OCI-LY7 (cell line): ENCODE measurements around the gene TBC1D24. TPM values are rescaled to one million over a fixed set of nuclear protein-coding genes. Genes with fewer than 3 reads are reported as not detected.
"Not testable (repeated sequence)": the region's sequence is repeated elsewhere in the genome, so short reads cannot be mapped to it uniquely, and the experiment has no call there.

Experiments used
- BruUV-seq: library from RNA; stranded (reverse); fragments of 400-500 nt; replicated peaks from 2 replicates; lab custom pipeline; 2021; lab: Mats Ljungman, UMichigan
- CTCF ChIA-PET: fragments of 300-600 bp; sonication (Branson Sonifier 250); formaldehyde crosslinking; loops from one replicate; lab custom pipeline; 2022; ENCODE audit warnings: antibody characterized with exemption; ENCODE audit not compliant: unreplicated experiment; lab: Charles Lee
- POLR2A ChIA-PET: fragments of 300-600 bp; sonication (Branson Sonifier 250); formaldehyde crosslinking; loops from one replicate; lab custom pipeline; 2022; ENCODE audit warnings: antibody characterized with exemption; lab: Charles Lee
- DNase-seq: peaks from one replicate; pipeline ENCODE4 v3.0.0-alpha.2; 2015; ENCODE audit warnings: low spot score
- H2AFZ ChIP-seq: fragments of 200-600 bp; sonication (generic), shearing (Covaris generic); 2 replicates; pipeline ENCODE4 v1.6.1; 2014; ENCODE audit warnings: mild to moderate bottlenecking, antibody characterized with exemption, low read length, moderate library complexity
- H3K27ac ChIP-seq: fragments of 200-600 bp; sonication (generic); 2 replicates; pipeline ENCODE4 v1.5.1; 2014; ENCODE audit warnings: mixed run types, low read depth, mild to moderate bottlenecking, moderate library complexity, low read length, inconsistent platforms; ENCODE audit not compliant: poor library complexity, severe bottlenecking
- H3K36me3 ChIP-seq: fragments of 200-600 bp; sonication (generic); 2 replicates; pipeline ENCODE4 v1.6.1; 2014; ENCODE audit warnings: mild to moderate bottlenecking, antibody characterized with exemption, low read length, moderate library complexity, mixed read lengths; ENCODE audit not compliant: insufficient read depth
- H3K4me1 ChIP-seq: fragments of 200-600 bp; sonication (generic); 2 replicates; pipeline ENCODE4 v1.5.1; 2014; ENCODE audit warnings: mild to moderate bottlenecking, low read length; ENCODE audit not compliant: insufficient read depth, poor library complexity, severe bottlenecking
- H3K4me2 ChIP-seq: fragments of 200-600 bp; sonication (generic); 2 replicates; pipeline ENCODE4 v1.6.1; 2014; ENCODE audit warnings: mild to moderate bottlenecking, low read length
- H3K4me3 ChIP-seq: fragments of 200-600 bp; sonication (generic); 2 replicates; pipeline ENCODE4 v1.5.1; 2014; ENCODE audit warnings: mild to moderate bottlenecking, low read depth, low read length; ENCODE audit not compliant: poor library complexity, severe bottlenecking
- H3K79me2 ChIP-seq: fragments of 200-600 bp; sonication (generic); 2 replicates; pipeline ENCODE4 v1.6.1; 2016; ENCODE audit warnings: low read depth, mild to moderate bottlenecking, low read length, moderate library complexity, mixed read lengths; ENCODE audit not compliant: insufficient read depth
- H3K9me2 ChIP-seq: fragments of 200-600 bp; sonication (generic); 2 replicates; pipeline ENCODE4 v1.6.1; 2016; ENCODE audit warnings: mild to moderate bottlenecking, low read length, mixed read lengths; ENCODE audit not compliant: insufficient read depth
- H3K9me3 ChIP-seq: fragments of 200-600 bp; sonication (generic); 2 replicates; pipeline ENCODE4 v1.6.1; 2014; ENCODE audit warnings: mild to moderate bottlenecking, mixed run types, low read length, mixed read lengths
- H4K20me1 ChIP-seq: fragments of 200-600 bp; sonication (generic); 2 replicates; pipeline ENCODE4 v1.6.1; 2014; ENCODE audit warnings: mild to moderate bottlenecking, antibody characterized with exemption, low read length, moderate library complexity, mixed read lengths; ENCODE audit not compliant: insufficient read depth
- EZH2phosphoT487 ChIP-seq: fragments of 200-600 bp; sonication (generic); IDR thresholded peaks from 2 replicates; pipeline ENCODE4 v1.6.1; 2018; ENCODE audit warnings: low read depth, borderline replicate concordance, mild to moderate bottlenecking, mixed run types, antibody characterized with exemption, low read length, moderate library complexity, mixed read lengths
- intact Hi-C: fragments of 100-400 bp; cut with micrococcal nuclease; formaldehyde crosslinking; loops from one replicate; pipeline ENCODE4 v1.10.0; 2022; ENCODE audit not compliant: unreplicated experiment
- total RNA-seq, 2 experiments: library from RNA; depleted of rRNA in 1 of 2; stranded (reverse); fragments of >200 nt in 1 of 2; shearing (Covaris generic) in 1 of 2; gene quantifications; 2 replicates each; pipeline ENCODE4 v1.2.3, GENCODE V29; 2014 to 2022
- TF ChIP-seq, protein P1 (sequence below): fragments of 200-600 bp; sonication (generic); conservative IDR thresholded peaks from 2 replicates; pipeline ENCODE4 v1.5.1; 2014; ENCODE audit warnings: mild to moderate bottlenecking, antibody characterized with exemption, low read length, moderate library complexity, mixed read lengths

Gene TBC1D24
- total RNA-seq, 2 experiments from 2014 or later: 23.4 to 34.7 TPM

DNA sequence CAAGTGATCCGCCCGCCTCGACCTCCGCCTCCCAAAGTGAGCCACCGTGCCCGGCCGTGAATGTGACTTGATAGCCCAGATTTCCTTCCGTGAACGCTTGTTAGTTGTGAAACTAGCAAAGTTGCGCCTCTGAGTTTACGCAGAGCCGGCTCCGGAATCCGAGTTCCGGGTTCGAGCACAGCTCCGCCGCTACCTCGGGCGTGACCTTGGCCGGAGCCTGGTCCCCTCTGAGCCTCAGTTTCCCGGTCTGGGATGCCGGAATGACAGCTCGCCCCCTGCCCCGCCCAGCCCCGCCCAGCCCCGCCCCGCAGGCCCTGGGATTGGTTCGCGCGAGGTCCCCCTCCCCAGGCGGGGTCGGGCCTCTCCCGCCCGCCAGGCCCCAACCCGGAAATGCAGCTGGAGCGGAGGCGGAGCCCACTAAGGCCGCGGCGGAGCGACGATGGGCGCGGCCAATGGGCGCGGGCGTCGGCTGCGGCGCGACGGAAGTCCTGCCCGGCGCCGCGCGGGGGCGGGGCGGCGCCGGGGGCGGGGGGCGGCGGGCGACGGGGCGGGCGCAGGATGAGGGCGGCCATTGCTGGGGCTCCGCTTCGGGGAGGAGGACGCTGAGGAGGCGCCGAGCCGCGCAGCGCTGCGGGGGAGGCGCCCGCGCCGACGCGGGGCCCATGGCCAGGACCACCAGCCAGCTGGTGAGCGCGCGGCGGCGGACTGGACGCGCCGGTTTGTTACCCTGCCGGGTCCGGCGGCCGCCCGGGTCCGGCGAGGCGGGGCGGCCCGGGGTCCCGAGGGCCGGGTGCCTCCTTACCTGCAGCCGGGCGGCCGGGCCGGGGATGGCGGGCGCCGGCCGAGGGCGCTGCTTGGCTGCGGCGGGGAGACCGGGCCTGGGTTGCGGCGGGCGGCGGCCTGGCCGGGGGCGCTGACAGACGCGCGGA, 62.8 kb downstream of the TBC1D24 start, which contains the start of gene PDPK1:
TSS of gene PDPK1 (plus strand) at position 571 of the 929 bp plus-strand sequence. CDS start at position 663, 92 bp downstream.
- Histone ChIP-seq H3K79me2 (peaks cover 16% of the 10 kb centered on the region), H3K4me1 (peaks cover 30% of the 10 kb centered on the region), H3K9me2 (no peaks in the 10 kb centered on the region), H4K20me1 (0 out of 2 replicates have a peak, but pooled peaks cover 6% of the 10 kb centered on the region), H3K4me2 (peak within 1 kb of the TSS; percentile 77), H3K4me3 (peak within 1 kb of the TSS; percentile 75), H2AFZ (peak within 1 kb of the TSS; percentile 68; the same call in 1 of the 2 replicates), H3K27ac (peak within 1 kb of the TSS; percentile 50), H3K36me3 (peaks cover 16% of the 10 kb centered on the region; the same call in 1 of the 2 replicates), H3K9me3 (no peaks in the 10 kb centered on the region)
- DNase-seq: peak; percentile 97
- TF ChIP-seq, protein P1, sequence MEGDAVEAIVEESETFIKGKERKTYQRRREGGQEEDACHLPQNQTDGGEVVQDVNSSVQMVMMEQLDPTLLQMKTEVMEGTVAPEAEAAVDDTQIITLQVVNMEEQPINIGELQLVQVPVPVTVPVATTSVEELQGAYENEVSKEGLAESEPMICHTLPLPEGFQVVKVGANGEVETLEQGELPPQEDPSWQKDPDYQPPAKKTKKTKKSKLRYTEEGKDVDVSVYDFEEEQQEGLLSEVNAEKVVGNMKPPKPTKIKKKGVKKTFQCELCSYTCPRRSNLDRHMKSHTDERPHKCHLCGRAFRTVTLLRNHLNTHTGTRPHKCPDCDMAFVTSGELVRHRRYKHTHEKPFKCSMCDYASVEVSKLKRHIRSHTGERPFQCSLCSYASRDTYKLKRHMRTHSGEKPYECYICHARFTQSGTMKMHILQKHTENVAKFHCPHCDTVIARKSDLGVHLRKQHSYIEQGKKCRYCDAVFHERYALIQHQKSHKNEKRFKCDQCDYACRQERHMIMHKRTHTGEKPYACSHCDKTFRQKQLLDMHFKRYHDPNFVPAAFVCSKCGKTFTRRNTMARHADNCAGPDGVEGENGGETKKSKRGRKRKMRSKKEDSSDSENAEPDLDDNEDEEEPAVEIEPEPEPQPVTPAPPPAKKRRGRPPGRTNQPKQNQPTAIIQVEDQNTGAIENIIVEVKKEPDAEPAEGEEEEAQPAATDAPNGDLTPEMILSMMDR: no peak
- TF ChIP-seq EZH2phosphoT487: no peak
- CTCF ChIA-PET: no interaction called here
- POLR2A ChIA-PET: interaction anchor here (0.6 to 1.0 kb wide), 2 partner anchors 19 to 111 kb away, joined by 3 read pairs; no protein-coding TSS in a partner anchor
- BruUV-seq: no TSS peak
- intact Hi-C loops: loop anchor here (10.0 kb wide), 2 partner anchors 137 to 217 kb away; partner anchors contain the start of gene SRRM2

DNA sequence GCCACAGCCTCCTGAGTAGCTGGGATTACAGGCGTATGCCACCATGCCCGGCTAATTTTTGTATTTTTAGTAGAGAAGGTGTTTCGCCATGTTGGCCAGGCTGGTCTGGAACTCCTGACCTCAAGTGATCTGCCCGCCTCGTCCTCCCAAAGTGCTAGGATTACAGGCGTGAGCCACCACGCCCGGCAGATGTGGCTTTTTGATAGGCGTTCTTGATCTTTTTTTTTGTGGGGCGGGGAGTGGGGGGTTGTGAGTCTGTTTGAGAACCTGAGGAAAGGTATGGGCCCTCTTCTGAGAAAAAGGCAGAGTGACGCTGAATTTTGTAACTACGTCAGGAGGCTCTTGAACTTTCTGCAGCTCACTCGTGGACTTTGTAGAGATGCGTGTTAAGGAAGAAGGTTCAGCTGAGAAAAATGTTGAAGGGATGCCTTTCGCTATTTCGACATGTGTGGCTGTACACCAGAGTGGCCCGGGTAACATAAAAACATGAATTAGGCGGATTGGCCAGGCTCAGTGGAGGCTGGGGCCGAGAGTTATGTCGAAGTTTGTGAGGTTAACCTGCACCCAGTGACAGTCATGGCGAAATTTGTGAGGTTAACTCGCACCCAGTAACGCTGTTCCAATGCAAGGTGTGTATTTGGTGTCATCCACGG, 64.4 kb downstream of the TBC1D24 start:
- H3K9me2 ChIP-seq, POLR2A ChIA-PET, H3K9me3 ChIP-seq, DNase-seq, H4K20me1 ChIP-seq, CTCF ChIA-PET, H3K27ac ChIP-seq, H2AFZ ChIP-seq, BruUV-seq: not testable (repeated sequence)
- Histone ChIP-seq H3K79me2 (peaks cover 20% of the 10 kb centered on the region), H3K4me1 (peaks cover 22% of the 10 kb centered on the region), H3K36me3 (peaks cover 19% of the 10 kb centered on the region; the same call in 1 of the 2 replicates), H3K4me2 (peak overlapping the region; percentile 77), H3K4me3 (peak overlapping the region; percentile 72)
- intact Hi-C loops: loop anchor here (10.0 kb wide), 2 partner anchors 135 to 215 kb away; partner anchors contain the start of gene SRRM2

DNA sequence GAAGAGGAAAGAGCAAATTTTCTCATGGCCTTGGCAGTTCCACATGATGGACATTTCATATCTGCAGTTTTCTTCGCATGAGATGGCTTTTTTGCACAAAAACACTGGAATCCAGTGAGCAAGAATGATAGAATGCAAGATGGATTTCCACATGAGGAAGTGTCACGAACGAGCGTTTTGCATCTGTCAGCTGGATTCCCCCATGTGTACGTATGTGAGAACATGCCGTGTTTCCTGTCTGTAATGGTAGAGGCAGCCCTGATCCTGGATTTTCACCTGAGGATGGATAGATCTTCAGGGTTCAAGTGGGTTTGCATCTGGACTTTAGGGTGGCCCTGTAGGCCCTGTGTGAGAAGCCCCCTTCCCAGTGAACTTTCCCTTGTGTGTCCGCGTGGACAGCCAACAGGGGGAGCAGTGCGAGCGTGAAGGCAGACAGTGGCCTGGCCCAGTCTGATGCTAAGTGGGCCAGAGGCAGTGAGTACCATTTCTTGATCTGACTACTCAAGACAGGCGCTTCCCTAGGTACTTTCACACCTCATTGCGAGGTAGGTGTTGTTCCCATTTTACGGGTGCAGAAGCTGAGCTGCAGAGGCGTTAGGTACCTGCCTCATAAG, 65.0 kb downstream of the TBC1D24 start:
- Histone ChIP-seq H3K79me2 (peaks cover 23% of the 10 kb centered on the region), H3K36me3 (peaks cover 22% of the 10 kb centered on the region; the same call in 1 of the 2 replicates), H3K4me1 (peaks cover 22% of the 10 kb centered on the region), H3K4me2 (peak overlapping the region; percentile 77; the same call in 1 of the 2 replicates)
- H3K4me3 ChIP-seq, H2AFZ ChIP-seq, H3K9me3 ChIP-seq, H4K20me1 ChIP-seq, CTCF ChIA-PET, POLR2A ChIA-PET, DNase-seq, H3K27ac ChIP-seq, BruUV-seq, H3K9me2 ChIP-seq: not testable (repeated sequence)
- TF ChIP-seq, protein P1: peak; percentile 61
- intact Hi-C loops: loop anchor here (10.0 kb wide), 2 partner anchors 135 to 215 kb away; partner anchors contain the start of gene SRRM2

DNA sequence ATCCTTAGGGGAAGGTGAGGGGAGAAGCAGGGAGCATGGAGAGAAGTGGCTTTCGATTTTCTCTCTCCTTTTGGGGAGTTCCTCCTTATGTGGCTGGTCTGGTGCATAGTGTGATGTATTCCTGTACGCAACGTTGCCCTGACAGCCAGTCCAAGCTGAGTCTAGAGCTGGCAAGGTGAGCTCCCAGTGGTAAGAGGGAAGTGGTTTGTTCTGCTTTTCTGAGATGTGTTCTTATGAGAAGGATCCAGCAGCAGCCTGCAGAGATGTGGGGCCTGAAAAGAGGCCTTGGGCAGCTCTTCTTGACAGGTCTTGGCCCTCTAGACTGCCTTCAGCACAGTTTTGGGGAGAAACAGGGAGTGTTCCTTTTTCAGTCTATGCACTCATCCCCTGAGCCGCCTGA, 66.0 kb downstream of the TBC1D24 start:
- POLR2A ChIA-PET, intact Hi-C loops, H3K9me2 ChIP-seq, H4K20me1 ChIP-seq, DNase-seq, H3K4me3 ChIP-seq, H3K27ac ChIP-seq, CTCF ChIA-PET, BruUV-seq, H2AFZ ChIP-seq, H3K9me3 ChIP-seq: not testable (repeated sequence)
- Histone ChIP-seq H3K79me2 (peaks cover 30% of the 10 kb centered on the region), H3K4me2 (peak overlapping the region; percentile 44), H3K4me1 (peaks cover 22% of the 10 kb centered on the region), H3K36me3 (peaks cover 29% of the 10 kb centered on the region; the same call in 1 of the 2 replicates)
